Astrocyte (in vitro differentiated cells and primary cell): ENCODE data around the gene RAD51B.

Experiments used
- CTCF ChIP-seq: IDR thresholded peaks from 2 replicates; pipeline ENCODE4 v1.5.1; 2011; ENCODE audit warnings: low read depth, mild to moderate bottlenecking, inconsistent platforms, low read length, moderate library complexity; ENCODE audit not compliant: insufficient read depth
- EZH2 ChIP-seq: IDR thresholded peaks from 2 replicates; pipeline ENCODE4 v1.6.1; 2012; ENCODE audit warnings: mild to moderate bottlenecking, low read length, inconsistent platforms; ENCODE audit not compliant: insufficient read depth

GRCh38 chr14:68340262-68340661 lies 520.7 kb downstream of the RAD51B start:
- no peak for TF ChIP-seq CTCF
- no peak for TF ChIP-seq EZH2
